Ammon's horn (tissue), 1 donor: ENCODE measurements around the gene LYZL6.
"Not testable (repeated sequence)": the region's sequence is repeated elsewhere in the genome, so short reads cannot be mapped to it uniquely, and the experiment has no call there.

Experiments
- DNase-seq: peaks from one replicate; pipeline ENCODE4 v3.0.0-alpha.2; 2016; ENCODE audit warnings: low spot score

Gene LYZL6

GRCh38 chr17:35906926-35907637, 36.4 kb downstream of the LYZL6 start:
- no peak for DNase-seq

GRCh38 chr17:35906191-35906925, 37.2 kb downstream of the LYZL6 start:
- no peak for DNase-seq

- DNase-seq = no peak
These were observed 40.1 kb downstream of the LYZL6 start for GRCh38 chr17:35903451-35903850.

- DNase-seq = no peak
These were observed 41.8 kb downstream of the LYZL6 start for GRCh38 chr17:35901631-35902175.

GRCh38 chr17:35900708-35901480, 42.6 kb downstream of the LYZL6 start:
- no peak for DNase-seq

- DNase-seq = no peak
These were observed 43.2 kb downstream of the LYZL6 start for GRCh38 chr17:35900280-35900679.

GRCh38 chr17:35898283-35899070, 45.0 kb downstream of the LYZL6 start:
- no peak for DNase-seq

- DNase-seq = not testable (repeated sequence)
These were observed 45.7 kb downstream of the LYZL6 start for GRCh38 chr17:35897772-35898171.

- DNase-seq = peak; percentile 8
These were observed 47.6 kb downstream of the LYZL6 start for GRCh38 chr17:35895636-35896587.

- no peak for DNase-seq
These were observed 49.3 kb downstream of the LYZL6 start for GRCh38 chr17:35894206-35894605.

GRCh38 chr17:35893751-35894150, 49.8 kb downstream of the LYZL6 start:
- no peak for DNase-seq

- no peak for DNase-seq
These were observed 51.1 kb downstream of the LYZL6 start for GRCh38 chr17:35892091-35893035.

GRCh38 chr17:35891269-35891668, 52.2 kb downstream of the LYZL6 start:
- DNase-seq = no peak

- no peak for DNase-seq
These were observed 52.7 kb downstream of the LYZL6 start for GRCh38 chr17:35890774-35891155.

GRCh38 chr17:35889818-35890773, 53.4 kb downstream of the LYZL6 start:
- peak; percentile 54 for DNase-seq

- no peak for DNase-seq
These were observed 54.3 kb downstream of the LYZL6 start for GRCh38 chr17:35889241-35889640.
